Bronchial epithelial cell (primary cell): ENCODE measurements around the gene NSMCE1. TPM values are rescaled to one million over a fixed set of nuclear protein-coding genes. Genes with fewer than 3 reads are reported as not detected.
A peak's percentile ranks its signal among the peaks of the same experiment; 100 is the strongest.
"Not testable (repeated sequence)": the region's sequence is repeated elsewhere in the genome, so short reads cannot be mapped to it uniquely, and the experiment has no call there.

Experiments used
- DNase-seq: peaks from one replicate; pipeline ENCODE4 v3.0.0-alpha.2; 2010; ENCODE audit warnings: low read depth
- FAIRE-seq: peaks from 2 replicates; lab custom pipeline; 2011; peaks lifted over from hg19 to GRCh38; lab: Jason Lieb, UNC
- H3K27me3 ChIP-seq: 2 replicates; pipeline ENCODE4 v1.5.1; 2011; ENCODE audit warnings: low read length; ENCODE audit not compliant: control insufficient read depth, insufficient read depth
- H3K36me3 ChIP-seq: 2 replicates; pipeline ENCODE4 v1.5.1; 2011; ENCODE audit warnings: low read length; ENCODE audit not compliant: control insufficient read depth, insufficient read depth
- H3K4me3 ChIP-seq: 2 replicates; pipeline ENCODE4 v1.5.1; 2011; ENCODE audit warnings: mild to moderate bottlenecking, low read depth, low read length, control low read depth
- CTCF ChIP-seq: IDR thresholded peaks from 2 replicates; pipeline ENCODE4 v1.5.1; 2011; ENCODE audit warnings: mild to moderate bottlenecking, moderate library complexity, low read length, control low read depth, inconsistent platforms; ENCODE audit not compliant: insufficient read depth, severe bottlenecking
- total RNA-seq: library from RNA; depleted of rRNA; stranded (reverse); fragments of >200 nt; gene quantifications from 2 replicates; pipeline ENCODE4 v1.2.1, GENCODE V29; 2014

Gene NSMCE1
- total RNA-seq, 1 donor from 2014 or later, result 111 TPM

DNA sequence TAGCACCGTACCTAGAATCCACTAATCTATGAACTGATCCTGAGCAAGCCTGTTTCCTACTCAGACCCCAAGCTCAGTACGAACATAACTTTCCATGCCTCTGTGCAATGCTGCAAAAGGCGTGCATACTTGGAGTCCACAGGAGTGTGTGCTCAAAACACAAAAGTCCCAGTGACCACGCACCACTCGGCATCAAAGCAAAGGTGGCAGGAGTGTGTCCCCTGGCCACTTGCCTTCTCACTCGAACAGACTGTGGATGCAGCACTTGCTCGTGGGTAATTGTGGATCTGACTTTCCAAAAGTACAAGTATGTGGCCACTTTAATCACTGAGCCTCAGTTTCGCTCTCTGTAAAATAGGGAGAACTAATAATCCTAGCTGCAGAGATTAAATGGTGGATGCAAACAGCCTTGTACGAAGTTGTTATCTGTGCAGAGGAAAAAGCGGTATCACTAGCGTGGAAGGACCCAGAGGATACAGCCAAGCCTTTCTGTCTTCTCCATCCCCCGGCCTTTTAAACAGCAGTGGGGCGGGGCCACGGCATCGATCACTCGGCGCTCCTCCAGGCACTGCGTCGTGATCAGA lies 65.6 kb downstream of the NSMCE1 start:
- no peaks in the 10 kb centered on the region for H3K27me3 ChIP-seq
- DNase-seq (no peak), FAIRE-seq (no peak)
- TF ChIP-seq CTCF, result no peak
- peak overlapping the region; percentile 94 for H3K4me3 ChIP-seq
- no peaks in the 10 kb centered on the region for H3K36me3 ChIP-seq

DNA sequence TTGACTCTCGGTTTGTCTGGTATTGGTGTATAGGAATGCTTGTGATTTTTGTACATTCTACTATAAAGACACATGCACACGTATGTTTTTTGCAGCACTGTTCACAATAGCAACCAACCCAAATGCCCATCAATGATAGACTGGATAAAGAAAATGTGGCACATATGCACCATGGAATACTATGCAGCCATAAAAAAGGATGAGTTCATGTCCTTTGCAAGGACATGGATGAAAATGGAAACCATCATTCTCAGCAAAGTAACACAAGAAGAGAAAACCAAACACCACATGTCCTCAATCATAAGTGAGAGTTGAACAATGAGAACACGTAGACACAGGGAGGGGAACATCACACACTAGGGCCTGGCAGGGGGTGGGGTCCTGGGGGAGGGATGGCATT lies 67.7 kb downstream of the NSMCE1 start:
- DNase-seq, H3K36me3 ChIP-seq, H3K4me3 ChIP-seq, H3K27me3 ChIP-seq, FAIRE-seq: not testable (repeated sequence)

DNA sequence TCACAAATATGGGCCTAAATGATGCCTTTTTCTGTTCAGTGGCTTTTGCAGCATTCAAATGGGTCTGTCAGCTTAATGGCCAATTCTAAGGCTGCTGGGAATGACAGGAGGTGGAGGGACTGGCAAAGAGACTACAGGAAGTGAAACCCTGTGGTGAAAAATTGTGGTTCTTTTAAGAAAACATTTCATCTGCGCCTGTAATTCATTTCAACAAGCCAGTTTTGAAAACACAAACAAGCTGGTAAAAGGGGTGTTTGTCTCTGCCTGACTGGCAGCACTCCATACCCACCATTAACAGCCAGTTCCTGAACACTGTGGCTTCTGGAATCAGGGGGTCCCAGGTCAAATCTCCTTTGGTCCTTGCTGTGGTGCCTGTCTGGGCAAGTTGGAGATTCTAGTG lies 68.8 kb downstream of the NSMCE1 start:
- Histone ChIP-seq H3K27me3 (no peaks in the 10 kb centered on the region), H3K36me3 (no peaks in the 10 kb centered on the region), H3K4me3 (no peak overlapping the region)
- no peak for TF ChIP-seq CTCF
- no peak for FAIRE-seq
- DNase-seq, result no peak

DNA sequence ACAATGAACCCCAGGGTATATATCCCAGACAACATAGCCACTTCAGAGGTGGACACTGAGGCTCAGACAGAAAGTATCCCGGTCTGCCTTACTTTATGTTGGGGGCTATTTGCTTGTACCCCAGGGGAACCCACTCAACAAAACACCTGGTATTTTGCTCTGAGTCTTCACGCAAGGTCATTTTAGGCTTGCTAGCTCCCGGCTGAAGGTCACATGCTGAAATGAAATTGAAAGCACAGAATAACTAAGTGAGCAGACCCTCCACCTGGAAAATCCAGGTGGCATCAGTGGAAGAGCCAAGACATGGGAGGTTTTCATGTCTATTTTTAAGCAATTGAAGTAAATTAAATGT lies 69.4 kb downstream of the NSMCE1 start:
- FAIRE-seq (no peak), DNase-seq (no peak)
- no peaks in the 10 kb centered on the region for H3K27me3 ChIP-seq
- no peak overlapping the region for H3K4me3 ChIP-seq
- no peak for TF ChIP-seq CTCF
- H3K36me3 ChIP-seq, result no peaks in the 10 kb centered on the region

DNA sequence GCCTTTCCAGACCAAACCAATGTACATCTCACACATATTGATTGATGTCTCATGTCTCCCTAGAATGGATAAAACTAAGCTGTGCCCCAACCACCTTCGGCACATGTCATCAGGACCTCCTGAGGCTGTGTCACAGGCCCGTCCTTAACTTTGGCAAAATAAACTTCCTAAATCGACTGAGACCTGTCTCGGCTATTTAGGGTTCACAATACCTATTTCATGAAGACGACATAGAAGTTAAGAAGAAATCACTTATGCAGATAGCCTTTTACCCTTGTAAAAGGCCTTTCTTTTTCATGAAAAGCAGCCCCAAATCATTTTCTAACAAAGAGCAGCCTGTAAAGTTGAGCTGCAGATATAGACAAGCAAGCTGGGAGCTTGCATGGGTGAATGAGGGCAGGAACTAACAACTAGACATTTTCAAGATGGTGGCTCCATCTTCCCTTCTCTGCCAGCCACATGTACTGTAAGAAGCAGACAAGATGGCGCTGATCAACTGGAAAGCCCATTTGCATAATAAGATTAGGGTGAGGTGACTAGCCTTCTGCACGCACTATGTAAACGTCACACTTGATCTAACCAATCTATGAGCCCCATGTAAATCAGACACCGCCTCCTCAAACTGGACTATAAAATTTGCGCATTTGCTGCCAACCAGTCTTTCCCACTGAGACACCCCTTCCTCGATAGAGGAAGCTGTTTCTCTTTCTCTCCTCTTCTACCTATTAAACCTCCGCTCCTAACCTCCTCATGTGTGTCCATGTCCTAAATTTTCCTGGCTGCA lies 69.9 kb downstream of the NSMCE1 start:
- Histone ChIP-seq H3K4me3 (no peak overlapping the region), H3K36me3 (no peaks in the 10 kb centered on the region), H3K27me3 (no peaks in the 10 kb centered on the region)
- no peak for DNase-seq
- FAIRE-seq, result no peak
- TF ChIP-seq CTCF, result no peak

GRCh38 chr16:27197004-27197403 lies 71.6 kb downstream of the NSMCE1 start:
- FAIRE-seq (no peak), DNase-seq (no peak)
- Histone ChIP-seq H3K27me3 (no peaks in the 10 kb centered on the region), H3K36me3 (no peaks in the 10 kb centered on the region), H3K4me3 (no peak overlapping the region)
- no peak for TF ChIP-seq CTCF
